Measurements from ENCODE around the gene ZNF792. TPM values are rescaled to one million over a fixed set of nuclear protein-coding genes. Genes with fewer than 3 reads are reported as not detected.
"Not testable (repeated sequence)": the region's sequence is repeated elsewhere in the genome, so short reads cannot be mapped to it uniquely, and the experiment has no call there.

The ZNF792 gene
- total and polyA plus RNA-seq, 2 of the 4 experiments (the other 2 are of a cell fraction): 1.5 to 4.8 TPM

DNA sequence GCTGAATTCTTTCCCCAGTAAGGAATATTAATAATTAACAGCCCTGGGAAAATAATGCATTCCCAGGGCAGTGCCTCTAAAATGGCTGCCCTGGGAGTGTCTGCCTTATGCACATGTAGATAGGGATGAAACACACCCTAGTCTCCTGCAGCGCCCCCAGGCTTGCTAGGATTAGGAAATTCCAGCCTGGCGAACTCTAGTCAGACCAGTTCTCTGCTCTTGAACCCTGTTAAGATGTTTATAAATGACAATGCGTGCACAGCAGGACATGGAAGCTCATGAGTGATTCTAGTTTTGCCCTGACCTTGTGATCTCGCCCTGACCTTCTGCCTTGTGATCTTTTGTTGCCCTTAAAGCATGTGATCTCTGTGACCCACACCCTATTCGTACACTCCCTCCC lies 1.5 kb upstream of the ZNF792 start:
- H3K36me3 ChIP-seq (ENCODE audit: control insufficient read depth, insufficient read depth, low read length); DNase-seq; H4K91ac ChIP-seq (ENCODE audit: insufficient read depth, low read depth, low read length); H2AK9ac ChIP-seq (replicated peaks; ENCODE audit: low read depth, low read length, poor library complexity); H3K4me3 ChIP-seq (ENCODE audit: insufficient read depth, low read depth, low read length); H2AK5ac ChIP-seq (ENCODE audit: low read depth, low read length); intact Hi-C loops (cut with micrococcal nuclease); CTCF ChIA-PET; ATAC-seq (ENCODE audit: low read depth); H3K56ac ChIP-seq (ENCODE audit: extremely low read depth, insufficient read depth, low read length); H3K4me1 ChIP-seq (ENCODE audit: control insufficient read depth, insufficient read depth, low read length); H3K14ac ChIP-seq (replicated peaks; ENCODE audit: low read depth, low read length); in situ Hi-C loops (cut with MboI; ENCODE audit: low sequenced_read_pairs); H3K9ac ChIP-seq (ENCODE audit: low read depth, low read length); H2BK120ac ChIP-seq (ENCODE audit: low read depth, low read length); H4K8ac ChIP-seq (ENCODE audit: low read depth in 2 of 2, low read length in 2 of 2); H3K4ac ChIP-seq (ENCODE audit: low read depth, low read length); H3K18ac ChIP-seq (ENCODE audit: low read depth, low read length); H4K5ac ChIP-seq (ENCODE audit: low read depth, low read length); BruUV-seq (replicated peaks); H2BK5ac ChIP-seq (ENCODE audit: low read depth, low read length, poor library complexity, severe bottlenecking); H3K27ac ChIP-seq (ENCODE audit: insufficient read depth, low read length); H3K27me3 ChIP-seq (ENCODE audit: control insufficient read depth, insufficient read depth, low read length); H2BK15ac ChIP-seq (ENCODE audit: low read depth, low read length); dilution Hi-C loops (cut with HindIII; ENCODE audit: low sequenced_read_pairs, unreplicated experiment); H2BK20ac ChIP-seq (ENCODE audit: low read depth, low read length); H3K4me2 ChIP-seq (ENCODE audit: low read depth, low read length); H2AFZ ChIP-seq (replicated peaks; ENCODE audit: low read length, poor library complexity); H3K23ac ChIP-seq (ENCODE audit: low read depth, low read length): not testable (repeated sequence)
- POLR2A ChIA-PET (ENCODE audit: unreplicated experiment): interaction anchor here (0.6 kb wide), 1 partner anchor 22 kb away, joined by 9 read pairs; no protein-coding TSS in a partner anchor
- Histone ChIP-seq H4K20me1 (ENCODE audit: insufficient read depth, low read length) (peaks cover 16% of the 10 kb centered on the region), H3K9me3 (ENCODE audit: control insufficient read depth, insufficient read depth, low read length) (peaks cover 10% of the 10 kb centered on the region), H3K79me1 (ENCODE audit: low read depth in 1 of 2, low read length in 2 of 2) (peaks cover 21 to 32% of the 10 kb centered on the region in 2 experiments), H3K9me1 (ENCODE audit: insufficient read depth, low read length) (peaks cover 20% of the 10 kb centered on the region)
- 50% methylated on average over 2 of the region's 5 CpGs; no CpG with 5 or more reads in 1 of the 2 experiments for WGBS, 2 experiments (ENCODE audit: extremely low coverage in 2 of 2, insufficient read length in 1 of 2)

Measured in IMR-90 (cell line).